ENCODE data around the gene MKRN2OS.

The MKRN2OS gene

GRCh38 chr3:12568747-12569146, 23.4 kb upstream of the MKRN2OS start:
- Histone ChIP-seq H3K4me1 (ENCODE audit: insufficient read depth, low read length) (no peaks in the 10 kb centered on the region), H3K9ac (ENCODE audit: low read depth, low read length) (no peak overlapping the region), H2AFZ (ENCODE audit: low read depth, low read length) (no peak overlapping the region), H3K79me2 (ENCODE audit: insufficient read depth, low read length) (peaks cover 58% of the 10 kb centered on the region), H3K27ac (ENCODE audit: low read length) (no peak overlapping the region), H4K20me1 (ENCODE audit: insufficient read depth, low read length) (peaks cover 5% of the 10 kb centered on the region; the same call in 1 of the 2 replicates), H3K4me3 (ENCODE audit: low read depth in 1 of 2, low read length in 2 of 2) (no peak overlapping the region), H3K9me3 (ENCODE audit: insufficient read depth, low read length, severe bottlenecking) (peaks cover 6% of the 10 kb centered on the region), H3K27me3 (ENCODE audit: insufficient read depth, low read length, poor library complexity) (no peaks in the 10 kb centered on the region), H3K36me3 (ENCODE audit: insufficient read depth, low read length) (peaks cover 46% of the 10 kb centered on the region), H3K4me2 (ENCODE audit: insufficient read depth, low read length) (no peak overlapping the region)
- no peak for TF ChIP-seq EZH2 (IDR thresholded peaks at IDR 0.05; ENCODE audit: borderline replicate concordance, low read depth, low read length, severe bottlenecking)
- no peak for DNase-seq
- no peak for ATAC-seq (ENCODE audit: insufficient read depth, low read depth)

DNA sequence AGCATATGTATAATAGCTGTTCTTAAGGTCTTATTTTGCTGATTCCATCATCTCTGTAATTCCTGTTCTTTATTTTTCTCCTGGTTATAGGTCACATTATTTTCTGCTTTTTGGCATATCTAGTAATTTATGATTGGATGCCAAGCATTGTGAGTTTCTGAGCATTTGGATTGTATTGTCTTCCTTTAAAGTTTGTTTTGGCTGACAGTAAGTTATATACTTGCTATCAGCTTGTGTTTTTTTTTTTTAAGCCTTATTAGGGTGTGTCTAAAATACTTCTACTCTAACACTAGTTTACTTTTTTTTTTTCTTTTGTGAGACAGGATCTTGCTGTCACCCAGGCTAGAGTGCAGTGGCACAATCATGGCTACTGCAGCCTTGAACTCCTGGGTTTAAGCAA, 21.7 kb upstream of the MKRN2OS start:
- H3K79me2 ChIP-seq (ENCODE audit: insufficient read depth, low read length) = peaks cover 73% of the 10 kb centered on the region
- no peaks in the 10 kb centered on the region for H3K27me3 ChIP-seq (ENCODE audit: insufficient read depth, low read length, poor library complexity)
- H3K9ac ChIP-seq (ENCODE audit: low read depth, low read length) = no peak overlapping the region
- peaks cover 6% of the 10 kb centered on the region for H3K9me3 ChIP-seq (ENCODE audit: insufficient read depth, low read length, severe bottlenecking)
- no peak overlapping the region for H3K4me3 ChIP-seq (ENCODE audit: low read depth in 1 of 2, low read length in 2 of 2)
- peaks cover 32% of the 10 kb centered on the region for H3K36me3 ChIP-seq (ENCODE audit: insufficient read depth, low read length)
- peaks cover 11% of the 10 kb centered on the region; the same call in 1 of the 2 replicates for H4K20me1 ChIP-seq (ENCODE audit: insufficient read depth, low read length)
- H3K4me1 ChIP-seq (ENCODE audit: insufficient read depth, low read length) = no peaks in the 10 kb centered on the region
- no peak overlapping the region for H3K27ac ChIP-seq (ENCODE audit: low read length)
- no peak overlapping the region for H3K4me2 ChIP-seq (ENCODE audit: insufficient read depth, low read length)
- ATAC-seq (ENCODE audit: insufficient read depth, low read depth) (no peak), DNase-seq (no peak)
- no peak for TF ChIP-seq EZH2 (IDR thresholded peaks at IDR 0.05; ENCODE audit: borderline replicate concordance, low read depth, low read length, severe bottlenecking)
- TF ChIP-seq, protein P1, sequence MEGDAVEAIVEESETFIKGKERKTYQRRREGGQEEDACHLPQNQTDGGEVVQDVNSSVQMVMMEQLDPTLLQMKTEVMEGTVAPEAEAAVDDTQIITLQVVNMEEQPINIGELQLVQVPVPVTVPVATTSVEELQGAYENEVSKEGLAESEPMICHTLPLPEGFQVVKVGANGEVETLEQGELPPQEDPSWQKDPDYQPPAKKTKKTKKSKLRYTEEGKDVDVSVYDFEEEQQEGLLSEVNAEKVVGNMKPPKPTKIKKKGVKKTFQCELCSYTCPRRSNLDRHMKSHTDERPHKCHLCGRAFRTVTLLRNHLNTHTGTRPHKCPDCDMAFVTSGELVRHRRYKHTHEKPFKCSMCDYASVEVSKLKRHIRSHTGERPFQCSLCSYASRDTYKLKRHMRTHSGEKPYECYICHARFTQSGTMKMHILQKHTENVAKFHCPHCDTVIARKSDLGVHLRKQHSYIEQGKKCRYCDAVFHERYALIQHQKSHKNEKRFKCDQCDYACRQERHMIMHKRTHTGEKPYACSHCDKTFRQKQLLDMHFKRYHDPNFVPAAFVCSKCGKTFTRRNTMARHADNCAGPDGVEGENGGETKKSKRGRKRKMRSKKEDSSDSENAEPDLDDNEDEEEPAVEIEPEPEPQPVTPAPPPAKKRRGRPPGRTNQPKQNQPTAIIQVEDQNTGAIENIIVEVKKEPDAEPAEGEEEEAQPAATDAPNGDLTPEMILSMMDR (IDR thresholded peaks at IDR 0.05; ENCODE audit: borderline replicate concordance, extremely low read depth, low read length, poor library complexity, severe bottlenecking) = no peak
- no peak overlapping the region for H2AFZ ChIP-seq (ENCODE audit: low read depth, low read length)

DNA sequence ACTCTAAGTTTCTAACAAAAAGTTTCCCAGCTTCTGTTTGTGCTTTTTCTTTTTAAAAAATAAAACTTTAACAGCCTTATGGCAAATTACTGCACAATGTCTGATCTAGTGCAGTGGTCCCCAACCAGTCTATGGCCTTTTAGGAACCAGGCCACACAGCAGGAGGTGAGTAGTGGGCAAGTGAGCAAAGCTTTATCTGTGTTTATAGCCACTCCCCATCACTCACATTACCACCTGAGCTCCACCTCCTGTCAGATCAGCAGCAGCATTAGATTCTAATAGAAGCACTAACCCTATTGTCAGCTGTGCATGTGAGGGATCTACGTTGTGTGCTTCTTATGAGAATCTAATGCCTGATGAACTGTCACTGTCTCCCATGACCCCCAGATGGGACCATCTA, 17.2 kb upstream of the MKRN2OS start:
- Histone ChIP-seq H3K4me1 (ENCODE audit: insufficient read depth, low read length) (peaks cover 25% of the 10 kb centered on the region), H3K79me2 (ENCODE audit: insufficient read depth, low read length) (peaks cover 97% of the 10 kb centered on the region), H4K20me1 (ENCODE audit: insufficient read depth, low read length) (peaks cover 44% of the 10 kb centered on the region; the same call in 1 of the 2 replicates), H3K27me3 (ENCODE audit: insufficient read depth, low read length, poor library complexity) (no peaks in the 10 kb centered on the region), H3K4me2 (ENCODE audit: insufficient read depth, low read length) (no peak overlapping the region), H2AFZ (ENCODE audit: low read depth, low read length) (no peak overlapping the region), H3K36me3 (ENCODE audit: insufficient read depth, low read length) (no peaks in the 10 kb centered on the region; the same call in 1 of the 2 replicates), H3K9ac (ENCODE audit: low read depth, low read length) (no peak overlapping the region), H3K27ac (ENCODE audit: low read length) (no peak overlapping the region), H3K4me3 (ENCODE audit: low read depth in 1 of 2, low read length in 2 of 2) (no peak overlapping the region), H3K9me3 (ENCODE audit: insufficient read depth, low read length, severe bottlenecking) (peaks cover 6% of the 10 kb centered on the region)
- TF ChIP-seq, protein P1 (IDR thresholded peaks at IDR 0.05; ENCODE audit: borderline replicate concordance, extremely low read depth, low read length, poor library complexity, severe bottlenecking) = no peak
- no peak for TF ChIP-seq EZH2 (IDR thresholded peaks at IDR 0.05; ENCODE audit: borderline replicate concordance, low read depth, low read length, severe bottlenecking)
- DNase-seq = no peak
- no peak for ATAC-seq (ENCODE audit: insufficient read depth, low read depth)

DNA sequence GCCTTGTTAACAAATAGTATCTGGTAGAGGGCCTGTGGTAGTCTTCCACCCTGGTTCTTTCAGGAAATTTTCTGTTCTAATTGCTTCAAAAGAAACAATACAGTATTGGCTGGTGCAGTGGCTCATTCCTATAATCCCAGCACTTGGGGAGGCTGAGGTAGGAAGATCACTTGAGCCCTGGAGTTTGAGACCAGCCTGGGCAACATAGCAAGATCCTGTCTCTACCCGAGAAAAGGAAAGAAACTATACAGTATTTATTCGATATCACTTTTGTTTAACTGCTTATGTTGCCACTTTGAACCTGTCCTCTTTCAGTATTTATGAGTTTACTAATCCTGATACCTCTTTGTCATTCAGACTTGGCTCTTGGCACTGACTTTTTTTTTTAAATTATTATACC, 16.1 kb upstream of the MKRN2OS start:
- TF ChIP-seq EZH2 (IDR thresholded peaks at IDR 0.05; ENCODE audit: borderline replicate concordance, low read depth, low read length, severe bottlenecking) = no peak
- peaks cover 93% of the 10 kb centered on the region for H3K79me2 ChIP-seq (ENCODE audit: insufficient read depth, low read length)
- H4K20me1 ChIP-seq (ENCODE audit: insufficient read depth, low read length) = peaks cover 44% of the 10 kb centered on the region; the same call in 1 of the 2 replicates
- ATAC-seq (ENCODE audit: insufficient read depth, low read depth) = no peak
- no peak overlapping the region for H3K4me3 ChIP-seq (ENCODE audit: low read depth in 1 of 2, low read length in 2 of 2)
- no peak overlapping the region for H3K4me2 ChIP-seq (ENCODE audit: insufficient read depth, low read length)
- DNase-seq = no peak
- no peaks in the 10 kb centered on the region for H3K27me3 ChIP-seq (ENCODE audit: insufficient read depth, low read length, poor library complexity)
- H3K27ac ChIP-seq (ENCODE audit: low read length) = no peak overlapping the region
- peaks cover 26% of the 10 kb centered on the region for H3K4me1 ChIP-seq (ENCODE audit: insufficient read depth, low read length)
- no peak overlapping the region for H2AFZ ChIP-seq (ENCODE audit: low read depth, low read length)
- no peak overlapping the region for H3K9ac ChIP-seq (ENCODE audit: low read depth, low read length)
- H3K36me3 ChIP-seq (ENCODE audit: insufficient read depth, low read length) = no peaks in the 10 kb centered on the region; the same call in none of the 2 replicates
- peaks cover 6% of the 10 kb centered on the region for H3K9me3 ChIP-seq (ENCODE audit: insufficient read depth, low read length, severe bottlenecking)
